Skin epidermis (tissue), 12 donors: ENCODE data around the gene PDE7B.
A peak's percentile ranks its signal among the peaks of the same experiment; 100 is the strongest.
"Not testable (repeated sequence)": the region's sequence is repeated elsewhere in the genome, so short reads cannot be mapped to it uniquely, and the experiment has no call there.

Experiments used
- H3K27ac ChIP-seq, 21 experiments: fragments of 200-600 bp; sonication (generic) in 11 of 21; one replicate each; pipeline ENCODE4 v1.5.0; 2020; ENCODE audit warnings: mild to moderate bottlenecking in 3 of 21, inconsistent platforms in 2 of 21, moderate library complexity in 2 of 21
- H3K4me3 ChIP-seq, 7 experiments: fragments of 200-600 bp; sonication (generic) in 2 of 7; one replicate each; pipeline ENCODE4 v1.5.0; 2020; ENCODE audit warnings: inconsistent platforms in 2 of 7, mild to moderate bottlenecking in 2 of 7, moderate library complexity in 1 of 7

Gene PDE7B

DNA sequence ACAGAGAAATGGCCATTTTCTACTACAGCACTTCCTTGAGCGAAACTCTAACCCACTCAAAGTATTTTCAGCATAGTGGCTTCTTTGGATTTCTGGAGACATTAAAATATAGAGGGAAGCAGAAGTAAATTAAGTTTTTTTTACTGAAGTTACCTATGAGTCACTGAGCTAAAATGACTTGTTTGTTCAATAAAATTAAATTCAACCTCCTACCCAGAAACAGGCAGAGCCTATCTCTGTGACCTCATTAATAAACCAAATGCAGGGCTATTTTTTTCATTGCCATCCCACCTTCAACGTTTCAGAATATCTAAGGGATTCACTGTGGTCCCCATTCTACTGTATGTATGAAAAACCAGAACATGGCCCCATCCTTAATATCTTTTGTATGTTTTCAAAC, 265.6 kb downstream of the PDE7B start:
- Histone ChIP-seq H3K27ac (peak overlapping the region in 1 of 21 experiments; percentile 3), H3K4me3 (no peak overlapping the region)

DNA sequence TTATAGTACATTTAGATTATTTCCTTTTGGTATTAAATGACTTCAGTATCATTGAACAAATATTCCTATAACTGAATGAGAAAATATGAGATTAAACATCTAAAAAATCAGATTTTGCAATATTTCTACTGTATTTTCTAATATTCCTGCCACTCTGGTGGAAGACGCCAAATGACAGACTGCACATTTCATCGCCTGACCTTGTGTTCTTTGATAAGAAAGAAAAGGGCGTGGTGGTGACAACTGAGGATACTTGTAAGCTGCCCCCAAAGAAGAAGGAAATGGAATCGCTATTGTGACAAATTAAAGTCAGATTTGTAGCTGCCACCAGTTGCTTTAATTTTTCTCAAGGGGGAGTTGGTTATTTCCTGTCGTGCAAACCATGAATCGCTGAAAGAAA, 267.3 kb downstream of the PDE7B start:
- H3K27ac ChIP-seq, result no peak overlapping the region
- no peak overlapping the region for H3K4me3 ChIP-seq

DNA sequence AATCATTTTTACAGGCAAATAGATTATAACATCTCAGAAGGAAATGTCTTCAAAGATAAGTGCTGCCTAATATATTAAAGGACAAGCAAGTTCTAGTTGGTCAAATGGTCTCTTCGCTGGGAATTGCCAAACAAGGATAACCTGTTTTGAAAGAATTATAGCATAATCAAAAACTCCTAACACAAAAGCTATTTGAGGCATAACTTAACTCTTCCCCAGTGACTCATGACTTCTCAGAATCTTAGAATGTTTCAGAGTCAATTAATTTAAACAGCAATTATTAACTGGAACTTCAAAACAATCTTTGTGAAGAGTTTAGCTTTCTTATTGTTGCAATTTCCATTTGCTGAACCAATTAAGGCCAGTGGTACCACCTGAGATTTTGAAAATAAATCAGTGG, 272.0 kb downstream of the PDE7B start:
- no peak overlapping the region for H3K4me3 ChIP-seq

DNA sequence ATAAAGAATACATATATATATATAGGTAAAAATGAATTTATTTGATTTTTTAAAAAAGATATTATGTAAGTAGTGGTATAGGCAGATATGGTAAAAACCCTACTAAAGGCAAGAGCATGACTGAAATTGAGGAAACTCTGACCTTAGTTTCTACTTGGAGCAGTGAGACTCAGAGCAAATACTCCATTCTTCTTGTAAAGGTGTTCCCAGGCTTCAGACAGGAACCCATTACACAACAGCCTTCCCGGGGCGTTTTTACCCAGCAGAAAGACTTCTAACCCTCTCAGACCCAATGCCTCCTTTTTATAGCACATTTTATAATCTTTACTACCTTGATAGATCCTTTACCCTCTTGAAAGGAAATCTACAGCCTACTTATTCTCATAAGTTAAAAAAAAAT, 274.1 kb downstream of the PDE7B start:
- Histone ChIP-seq H3K4me3 (no peak overlapping the region), H3K27ac (no peak overlapping the region)

More for the DNA sequence above, 272.0 kb downstream of the PDE7B start:
- H3K27ac ChIP-seq, result peak overlapping the region in 2 of 21 experiments; percentile 17 to 23

DNA sequence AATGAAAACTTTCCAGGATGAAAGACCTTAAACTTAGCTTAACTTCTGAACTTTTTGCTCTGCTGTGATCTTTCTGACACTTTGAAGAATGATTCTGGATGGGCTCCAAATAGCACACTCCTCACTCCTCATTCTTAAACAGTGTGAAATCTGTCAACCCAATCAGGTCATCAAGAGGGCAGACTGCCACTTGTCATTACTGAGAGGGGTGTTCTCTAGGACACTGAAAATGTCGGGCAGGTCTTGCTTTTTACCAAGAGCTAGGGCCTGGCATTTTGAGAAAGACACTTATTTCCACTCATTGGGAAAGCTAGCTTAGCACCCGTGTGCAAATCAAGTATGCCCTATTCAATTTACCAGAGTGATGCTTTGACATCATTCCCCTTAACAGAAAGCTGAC, 276.4 kb downstream of the PDE7B start:
- Histone ChIP-seq H3K27ac (no peak overlapping the region), H3K4me3 (no peak overlapping the region)

DNA sequence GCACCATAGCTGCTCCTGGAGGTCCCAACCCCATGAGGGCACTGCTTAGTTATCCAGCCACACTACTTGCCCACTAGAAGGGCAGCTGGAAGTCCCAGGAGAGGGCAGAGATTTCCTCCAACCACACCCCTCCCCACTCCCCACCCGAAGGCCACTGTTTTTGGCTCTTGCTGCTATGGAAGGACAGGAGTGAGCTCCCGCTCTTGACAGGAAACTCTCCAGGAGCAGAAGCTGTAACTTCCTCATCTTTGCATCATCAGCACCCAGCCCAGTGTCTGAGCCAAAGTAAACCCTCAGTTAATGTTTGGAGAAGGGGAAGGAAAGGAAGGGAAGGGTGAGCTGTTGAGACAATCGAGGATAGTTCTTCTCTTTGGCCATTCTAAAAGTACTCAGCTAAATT, 277.9 kb downstream of the PDE7B start:
- H3K4me3 ChIP-seq, result no peak overlapping the region
- H3K27ac ChIP-seq, result no peak overlapping the region

DNA sequence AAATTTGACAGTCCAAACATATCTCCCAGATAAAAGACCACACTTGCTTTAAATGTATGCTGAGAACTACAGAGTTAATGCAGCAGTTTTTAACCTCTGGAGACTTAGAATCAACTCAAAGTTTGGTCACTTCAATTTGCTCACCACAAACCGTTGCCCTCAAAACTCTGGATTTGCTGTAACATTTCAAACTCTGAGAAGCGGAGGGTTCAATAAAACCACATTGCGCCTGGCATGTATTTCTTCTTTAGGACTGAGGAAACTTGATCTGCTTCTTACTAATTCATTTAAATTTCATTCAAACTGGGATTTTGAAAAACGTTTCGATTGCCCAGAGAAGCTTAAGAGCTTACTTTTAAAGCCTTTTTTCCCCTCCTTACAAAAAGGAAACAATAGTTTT, 282.8 kb downstream of the PDE7B start:
- H3K27ac ChIP-seq, result no peak overlapping the region
- H3K4me3 ChIP-seq, result no peak overlapping the region

DNA sequence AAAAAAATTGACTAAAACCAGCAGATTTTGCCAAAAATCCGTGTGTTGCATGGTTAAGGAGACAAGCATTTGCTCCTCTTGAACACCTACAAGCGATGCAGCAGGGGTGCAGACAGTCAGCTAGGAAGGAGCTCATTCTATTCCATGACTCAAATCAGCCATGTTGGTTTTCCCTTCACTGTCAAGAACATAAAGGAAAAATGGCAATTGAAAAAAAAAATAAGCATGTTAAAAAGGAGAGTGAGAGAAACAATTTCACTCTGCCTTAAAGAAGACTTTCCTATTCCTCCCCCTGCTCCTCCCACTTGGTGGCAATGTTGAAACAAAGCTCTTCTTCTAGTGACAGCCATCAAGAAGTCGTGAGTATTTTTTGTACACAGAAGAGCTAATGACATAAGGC, 283.2 kb downstream of the PDE7B start:
- Histone ChIP-seq H3K27ac (no peak overlapping the region), H3K4me3 (no peak overlapping the region)

DNA sequence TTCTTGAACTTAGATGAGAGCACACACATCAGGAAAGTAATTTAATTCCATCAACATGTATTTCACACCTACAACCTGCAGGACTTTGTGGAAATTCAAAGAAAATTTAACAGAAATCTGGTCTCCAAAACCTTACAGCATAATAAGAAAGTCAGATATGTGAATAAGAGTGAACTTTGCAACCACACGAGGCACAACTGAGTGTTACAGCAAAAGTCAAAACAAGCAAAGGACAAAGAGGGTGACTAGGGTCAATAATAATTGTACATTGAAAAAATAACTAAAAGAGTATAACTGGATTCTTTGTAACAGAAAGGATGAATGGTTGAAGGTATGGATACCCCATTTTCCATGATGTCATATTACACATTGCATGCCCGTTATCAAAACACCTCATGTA, 284.8 kb downstream of the PDE7B start:
- Histone ChIP-seq H3K27ac (no peak overlapping the region), H3K4me3 (no peak overlapping the region)

DNA sequence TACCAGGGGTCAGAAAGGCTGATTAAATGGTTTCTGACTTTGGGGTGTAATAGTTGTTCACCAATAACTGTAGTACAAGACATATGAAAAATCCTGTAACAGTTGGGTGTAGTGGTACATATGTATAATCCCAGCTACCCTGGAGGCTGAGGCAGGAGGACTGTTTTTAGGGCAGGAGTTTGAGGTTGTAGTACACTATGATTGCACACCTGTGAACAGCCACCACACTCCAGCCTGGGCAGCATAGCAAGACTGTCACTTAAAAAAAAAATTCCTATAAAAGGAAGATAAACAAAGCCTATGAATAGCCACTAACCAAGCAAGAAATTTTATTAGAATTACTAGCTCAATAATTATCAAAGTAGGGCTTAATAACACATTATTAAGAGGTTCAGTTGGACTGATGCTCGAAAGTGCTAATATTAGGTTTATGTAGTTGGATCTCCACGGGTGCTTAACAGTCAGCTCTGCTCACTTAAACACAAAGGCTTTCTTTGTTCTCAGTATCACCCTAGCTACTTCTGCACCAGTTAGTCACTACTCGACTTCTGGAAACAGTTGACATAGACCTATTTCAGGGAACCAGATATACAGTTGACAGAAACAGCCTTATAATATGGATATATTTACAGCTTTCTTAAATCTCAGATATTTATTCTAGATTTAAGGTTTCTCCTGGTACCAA, 285.6 kb downstream of the PDE7B start:
- Histone ChIP-seq H3K4me3 (no peak overlapping the region), H3K27ac (no peak overlapping the region)

DNA sequence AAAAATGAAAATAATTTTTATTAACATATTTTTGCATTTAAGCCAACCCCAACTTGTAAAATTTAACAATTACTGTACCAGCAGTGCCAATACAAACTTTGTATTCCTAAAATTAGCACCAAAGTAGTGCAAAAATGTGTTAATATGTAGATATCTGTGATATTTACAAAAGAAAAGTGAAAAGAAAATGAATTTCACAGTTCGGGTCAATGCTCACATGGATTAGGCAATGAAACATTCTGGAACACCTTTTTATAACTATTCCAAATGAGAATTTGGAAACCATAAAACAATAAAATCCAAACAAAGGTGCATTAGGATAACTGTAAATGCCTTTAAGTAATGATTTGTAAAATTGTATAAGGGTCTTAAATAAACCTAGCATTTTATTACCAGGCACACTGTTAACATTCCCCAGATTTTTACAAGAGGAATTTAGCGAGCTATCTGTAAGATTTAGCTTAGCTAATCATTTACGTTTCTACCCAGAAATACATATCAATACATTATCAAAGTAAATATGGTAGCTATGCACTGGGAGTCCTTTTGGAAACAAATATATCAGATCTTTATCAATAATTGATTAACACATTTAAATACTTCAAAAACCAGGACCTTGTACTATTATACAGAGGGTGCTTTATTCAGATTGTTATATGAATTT, 286.4 kb downstream of the PDE7B start:
- no peak overlapping the region for H3K27ac ChIP-seq

DNA sequence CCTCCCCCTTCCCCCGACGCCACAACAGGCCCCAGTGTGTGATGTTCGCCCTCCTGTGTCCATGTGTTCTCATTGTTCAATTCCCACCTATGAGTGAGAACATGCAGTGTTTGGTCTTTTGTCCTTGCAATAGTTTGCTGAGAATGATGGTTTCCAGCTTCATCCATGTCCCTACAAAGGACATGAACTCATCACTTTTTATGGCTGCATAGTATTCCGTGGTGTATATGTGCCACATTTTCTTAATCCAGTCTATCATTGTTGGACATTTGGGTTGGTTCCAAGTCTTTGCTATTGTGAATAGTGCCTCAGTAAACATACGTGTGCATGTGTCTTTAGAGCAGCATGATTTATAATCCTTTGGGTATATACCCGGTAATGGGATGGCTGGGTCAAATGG, 287.6 kb downstream of the PDE7B start:
- not testable (repeated sequence) for H3K27ac ChIP-seq, H3K4me3 ChIP-seq

More for the DNA sequence above, 286.4 kb downstream of the PDE7B start:
- H3K4me3 ChIP-seq, result no peak overlapping the region

DNA sequence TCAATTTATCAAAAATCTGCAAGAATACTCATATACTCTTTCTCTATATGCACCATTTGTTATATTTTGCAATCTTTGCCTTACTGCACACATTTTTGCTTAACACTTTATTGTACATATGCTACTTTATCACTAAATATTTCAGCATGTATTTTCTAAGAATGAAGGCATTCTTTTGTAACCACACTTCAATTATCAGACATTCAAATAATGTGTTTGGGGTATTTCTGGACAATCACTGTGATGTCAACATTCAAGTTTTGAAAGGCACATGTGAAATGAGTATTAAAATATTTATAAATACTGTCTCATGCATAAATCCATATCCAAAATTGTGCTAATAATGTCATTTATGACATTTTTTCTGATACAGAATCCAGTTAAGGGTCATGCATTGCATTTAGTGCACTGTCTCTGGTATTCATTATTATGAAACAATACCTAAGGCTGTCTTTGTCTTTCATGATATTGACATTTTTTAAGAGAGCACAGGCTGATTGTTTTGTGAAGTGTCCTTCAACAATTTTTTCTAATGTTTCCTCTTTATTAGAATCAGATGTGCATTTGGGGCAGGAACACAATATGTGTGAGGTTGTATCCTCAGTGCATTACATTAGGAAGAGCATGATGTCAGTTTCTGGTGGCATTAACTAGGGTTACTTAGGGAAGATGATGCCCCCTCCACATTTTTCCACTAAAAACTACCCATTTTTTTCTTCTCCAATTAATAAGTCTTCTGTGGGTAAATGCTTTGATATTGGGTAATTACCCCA, 292.9 kb downstream of the PDE7B start:
- no peak overlapping the region for H3K27ac ChIP-seq
- no peak overlapping the region for H3K4me3 ChIP-seq

DNA sequence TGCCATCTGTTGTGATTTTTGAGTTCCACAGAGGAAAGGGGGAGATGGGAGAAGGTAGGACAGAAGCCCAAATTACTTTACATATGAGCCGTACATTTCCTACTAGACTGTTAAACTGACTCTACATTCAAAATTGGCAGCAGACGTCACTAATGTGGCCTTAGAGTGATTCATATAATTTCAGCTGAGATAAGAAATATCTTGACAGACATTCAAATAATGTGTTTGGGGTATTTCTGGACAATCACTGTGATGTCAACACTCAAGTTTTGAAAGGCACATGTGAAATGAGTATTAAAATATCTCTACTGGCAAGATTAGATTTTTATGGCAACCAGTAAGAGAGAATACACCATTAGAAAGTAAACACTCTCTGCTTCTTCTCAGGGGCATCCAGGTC, 294.6 kb downstream of the PDE7B start:
- H3K27ac ChIP-seq, result no peak overlapping the region

DNA sequence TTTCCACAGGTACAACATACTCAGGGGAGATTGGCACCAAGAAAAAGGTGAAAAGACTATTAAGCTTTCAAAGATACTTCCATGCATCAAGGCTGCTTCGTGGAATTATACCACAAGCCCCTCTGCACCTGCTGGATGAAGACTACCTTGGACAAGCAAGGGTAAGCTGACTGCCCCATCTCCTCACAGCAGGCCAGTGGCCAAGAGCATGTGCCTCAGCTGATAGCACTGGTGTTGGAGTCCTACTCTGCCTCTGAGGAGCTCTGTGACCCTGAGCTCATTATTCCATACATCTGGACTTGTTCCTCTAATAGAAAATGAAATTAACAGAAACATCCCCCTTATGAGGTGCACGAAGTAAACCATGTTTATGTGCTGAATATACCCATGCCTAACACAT, 295.8 kb downstream of the PDE7B start:
- no peak overlapping the region for H3K4me3 ChIP-seq
- H3K27ac ChIP-seq, result no peak overlapping the region

More for the DNA sequence above, 294.6 kb downstream of the PDE7B start:
- H3K4me3 ChIP-seq, result no peak overlapping the region

DNA sequence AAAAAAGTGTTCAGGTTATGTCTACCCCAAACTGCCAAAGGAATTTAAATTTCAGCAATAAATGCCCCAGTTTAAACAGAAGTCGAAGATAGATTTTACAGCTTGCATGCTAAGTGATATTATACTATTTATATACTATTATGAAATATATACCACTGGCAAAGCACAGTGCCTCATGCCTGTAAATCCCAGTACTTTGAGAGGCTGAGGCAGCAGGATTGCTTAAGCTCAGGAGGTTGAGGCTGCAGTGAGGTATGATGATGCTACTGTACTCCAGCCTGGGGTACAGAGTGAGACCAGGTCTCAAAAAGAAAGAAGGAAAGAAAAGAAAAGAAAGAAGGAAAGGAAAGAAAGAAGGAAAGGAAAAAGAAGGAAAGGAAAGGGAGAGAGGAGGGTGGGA, 296.6 kb downstream of the PDE7B start:
- H3K27ac ChIP-seq, result no peak overlapping the region

DNA sequence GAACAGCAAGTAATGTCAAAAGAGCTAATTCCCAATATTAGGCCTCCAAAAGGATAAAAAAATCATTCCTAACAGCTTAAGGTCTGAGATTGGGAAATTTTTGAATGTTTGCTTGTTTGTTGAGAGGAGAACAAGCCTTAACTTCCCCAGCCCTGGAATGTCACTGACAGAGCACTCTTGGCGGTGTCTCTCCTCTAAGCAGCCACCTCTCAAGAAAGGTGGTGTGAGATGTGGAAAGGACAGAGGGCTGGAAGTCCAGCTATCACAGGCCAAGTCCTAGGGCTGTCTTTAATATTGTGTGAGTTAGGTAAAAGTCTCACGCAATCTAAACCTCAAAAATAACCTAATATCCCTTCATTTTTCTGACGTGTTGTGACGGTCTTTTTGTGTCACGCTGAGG, 297.0 kb downstream of the PDE7B start:
- Histone ChIP-seq H3K4me3 (no peak overlapping the region), H3K27ac (no peak overlapping the region)

More for the DNA sequence above, 296.6 kb downstream of the PDE7B start:
- no peak overlapping the region for H3K4me3 ChIP-seq

DNA sequence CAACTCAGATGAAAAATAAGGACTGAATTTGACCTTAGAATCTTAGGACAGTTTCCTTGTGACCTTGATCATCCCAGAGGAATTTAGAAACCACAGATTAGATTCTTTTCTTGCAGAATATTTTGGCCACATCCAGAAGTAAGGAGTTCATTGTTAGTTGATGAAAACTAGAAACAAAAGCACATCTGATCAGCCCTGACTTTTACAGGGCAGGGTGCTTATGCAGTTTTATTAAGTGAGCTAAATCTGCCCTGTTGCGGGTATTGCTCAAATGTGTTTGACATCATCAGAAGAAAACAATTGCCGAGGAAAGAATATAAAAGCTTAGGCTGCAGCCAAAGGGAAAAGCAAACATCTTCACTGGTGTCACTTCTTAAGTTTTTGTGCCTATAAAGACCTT, 297.8 kb downstream of the PDE7B start:
- H3K4me3 ChIP-seq, result no peak overlapping the region
- no peak overlapping the region for H3K27ac ChIP-seq

DNA sequence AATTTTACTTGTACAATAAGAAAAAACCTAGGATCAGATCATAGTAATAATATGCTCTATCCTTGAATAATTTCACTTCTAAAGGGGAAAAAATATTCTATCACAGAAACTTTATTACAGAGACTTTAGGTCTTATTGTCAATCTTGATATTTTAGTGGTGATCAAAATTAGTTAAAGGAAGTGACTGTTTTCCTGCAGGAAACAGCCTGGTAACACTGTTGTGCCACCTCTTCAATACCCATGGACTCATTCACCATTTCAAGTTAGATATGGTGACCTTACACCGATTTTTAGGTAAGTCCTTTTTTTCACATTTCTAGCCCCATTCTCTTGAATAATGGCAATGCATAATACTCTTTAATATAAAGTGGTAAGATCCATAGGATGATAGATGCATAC, 299.5 kb downstream of the PDE7B start:
- no peak overlapping the region for H3K4me3 ChIP-seq
- no peak overlapping the region for H3K27ac ChIP-seq

DNA sequence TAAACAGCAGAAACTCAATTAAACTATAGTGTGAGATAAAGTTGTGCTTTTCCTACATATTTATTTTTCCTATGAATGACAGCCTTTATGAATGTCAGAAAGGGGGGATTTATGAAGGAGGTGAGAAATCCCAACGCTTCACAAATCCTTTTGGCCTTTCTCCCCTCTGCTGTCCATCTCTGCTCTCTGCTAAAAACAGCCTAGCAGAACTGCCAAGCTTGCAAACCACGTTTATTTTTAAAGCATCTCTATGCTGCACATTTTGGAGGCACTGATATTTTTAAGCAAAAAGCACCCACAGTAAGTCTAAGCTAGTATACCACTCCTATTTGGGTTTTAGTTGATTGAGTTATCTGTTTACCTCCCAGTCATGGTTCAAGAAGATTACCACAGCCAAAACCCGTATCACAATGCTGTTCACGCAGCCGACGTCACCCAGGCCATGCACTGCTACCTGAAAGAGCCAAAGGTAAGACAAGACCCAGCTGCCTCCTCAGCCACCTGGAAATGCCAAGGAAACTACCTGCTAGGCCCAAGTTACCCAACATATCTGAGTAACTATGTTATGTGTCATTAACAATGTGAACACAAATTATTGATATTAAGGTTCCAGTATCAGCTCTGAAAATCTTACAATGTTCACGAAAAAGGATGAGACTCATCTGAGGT, 302.3 kb downstream of the PDE7B start:
- no peak overlapping the region for H3K27ac ChIP-seq

More for the DNA sequence above, 302.3 kb downstream of the PDE7B start:
- H3K4me3 ChIP-seq, result no peak overlapping the region
